IMR-90 (cell line): ENCODE data around the gene ASAP2. TPM values are rescaled to one million over a fixed set of nuclear protein-coding genes. Genes with fewer than 3 reads are reported as not detected.

Experiments
- ATAC-seq: fragments of 200-7000 bp; cut with Tn5 transposase; 2 replicates; pipeline ENCODE4 v1.9.1; 2020; ENCODE audit warnings: low read depth, mild to moderate bottlenecking, moderate library complexity
- BruUV-seq: library from RNA; stranded (reverse); fragments of 400-500 nt; replicated peaks from 2 replicates; lab custom pipeline; 2021; lab: Mats Ljungman, UMichigan
- CTCF ChIA-PET: fragments of 300-600 bp; formaldehyde crosslinking; extraction: SDS; loops from one replicate; lab custom pipeline; 2021; ENCODE audit warnings: antibody characterized with exemption; lab: Yijun Ruan, JAX
- POLR2A ChIA-PET: fragments of 300-600 bp; sonication (Branson Sonifier 250); formaldehyde crosslinking; loops from one replicate; lab custom pipeline; 2022; ENCODE audit warnings: antibody characterized with exemption; ENCODE audit not compliant: unreplicated experiment; lab: Charles Lee
- DNase-seq: peaks from one replicate; pipeline ENCODE4 v3.0.0; 2013
- H2AFZ ChIP-seq: replicated peaks from 2 replicates; pipeline ENCODE3; 2013; ENCODE audit warnings: low read length, mild to moderate bottlenecking; ENCODE audit not compliant: poor library complexity
- H2AK5ac ChIP-seq: 2 replicates; pipeline ENCODE4 v1.6.1; 2013; ENCODE audit warnings: low read depth, low read length, inconsistent platforms
- H2AK9ac ChIP-seq: replicated peaks from 2 replicates; pipeline ENCODE3; 2013; ENCODE audit warnings: mild to moderate bottlenecking, low read depth, low read length, moderate library complexity; ENCODE audit not compliant: poor library complexity
- H2BK120ac ChIP-seq: 2 replicates; pipeline ENCODE4 v1.6.1; 2013; ENCODE audit warnings: low read depth, low read length, inconsistent platforms
- H2BK15ac ChIP-seq: 3 replicates; pipeline ENCODE4 v1.6.1; 2013; ENCODE audit warnings: low read depth, low read length, inconsistent platforms
- H2BK20ac ChIP-seq: 2 replicates; pipeline ENCODE4 v1.6.1; 2013; ENCODE audit warnings: low read depth, mild to moderate bottlenecking, inconsistent platforms, low read length, moderate library complexity
- H2BK5ac ChIP-seq: 2 replicates; pipeline ENCODE4 v1.6.1; 2013; ENCODE audit warnings: mild to moderate bottlenecking, low read depth, low read length, inconsistent platforms; ENCODE audit not compliant: poor library complexity, severe bottlenecking
- H3K14ac ChIP-seq: replicated peaks from 2 replicates; pipeline ENCODE4 v1.6.1; 2013; ENCODE audit warnings: low read depth, low read length, inconsistent platforms
- H3K18ac ChIP-seq: 2 replicates; pipeline ENCODE4 v1.6.1; 2013; ENCODE audit warnings: low read depth, low read length, control low read depth
- H3K23ac ChIP-seq: 2 replicates; pipeline ENCODE4 v1.6.1; 2013; ENCODE audit warnings: low read depth, low read length, inconsistent platforms
- H3K27ac ChIP-seq: 2 replicates; pipeline ENCODE4 v1.5.1; 2013; ENCODE audit warnings: mild to moderate bottlenecking, control low read depth, low read length; ENCODE audit not compliant: insufficient read depth
- H3K27me3 ChIP-seq: 2 replicates; pipeline ENCODE4 v1.6.1; 2013; ENCODE audit warnings: low read length; ENCODE audit not compliant: control insufficient read depth, insufficient read depth
- H3K36me3 ChIP-seq: 2 replicates; pipeline ENCODE4 v1.6.1; 2013; ENCODE audit warnings: low read length, mixed read lengths; ENCODE audit not compliant: control insufficient read depth, insufficient read depth
- H3K4ac ChIP-seq: 2 replicates; pipeline ENCODE4 v1.6.1; 2013; ENCODE audit warnings: low read depth, low read length, inconsistent platforms
- H3K4me1 ChIP-seq: 2 replicates; pipeline ENCODE4 v1.6.1; 2013; ENCODE audit warnings: low read length, mixed read lengths; ENCODE audit not compliant: control insufficient read depth, insufficient read depth
- H3K4me2 ChIP-seq: 2 replicates; pipeline ENCODE4 v1.6.1; 2013; ENCODE audit warnings: low read depth, mild to moderate bottlenecking, control low read depth, low read length, moderate library complexity
- H3K4me3 ChIP-seq: 2 replicates; pipeline ENCODE4 v1.5.1; 2013; ENCODE audit warnings: low read depth, mild to moderate bottlenecking, control low read depth, low read length, moderate library complexity; ENCODE audit not compliant: insufficient read depth
- H3K56ac ChIP-seq: 2 replicates; pipeline ENCODE4 v1.6.1; 2013; ENCODE audit warnings: low read length, inconsistent platforms; ENCODE audit not compliant: insufficient read depth; ENCODE audit errors: extremely low read depth
- H3K79me1 ChIP-seq, 2 experiments: 2 replicates each; pipeline ENCODE4 v1.6.1; 2013; ENCODE audit warnings: low read length in 2 of 2, inconsistent platforms in 1 of 2, low read depth in 1 of 2
- H3K9ac ChIP-seq: 2 replicates; pipeline ENCODE4 v1.6.1; 2013; ENCODE audit warnings: low read depth, low read length, control low read depth
- H3K9me1 ChIP-seq: 2 replicates; pipeline ENCODE4 v1.6.1; 2013; ENCODE audit warnings: low read length, inconsistent platforms; ENCODE audit not compliant: insufficient read depth
- H3K9me3 ChIP-seq: 2 replicates; pipeline ENCODE4 v1.6.1; 2013; ENCODE audit warnings: low read length; ENCODE audit not compliant: control insufficient read depth, insufficient read depth
- H4K20me1 ChIP-seq: 2 replicates; pipeline ENCODE4 v1.6.1; 2013; ENCODE audit warnings: low read length, inconsistent platforms; ENCODE audit not compliant: insufficient read depth
- H4K5ac ChIP-seq: 2 replicates; pipeline ENCODE4 v1.6.1; 2013; ENCODE audit warnings: mild to moderate bottlenecking, low read depth, low read length, control low read depth
- H4K8ac ChIP-seq, 2 experiments: 2 replicates each; pipeline ENCODE4 v1.6.1; 2013; ENCODE audit warnings: low read depth in 2 of 2, low read length in 2 of 2, control low read depth in 1 of 2, inconsistent platforms in 1 of 2
- H4K91ac ChIP-seq: 2 replicates; pipeline ENCODE4 v1.6.1; 2013; ENCODE audit warnings: low read depth, low read length, inconsistent platforms; ENCODE audit not compliant: insufficient read depth
- BHLHE40 ChIP-seq: fragments of 150-350 bp; IDR thresholded peaks from 2 replicates; pipeline ENCODE4 v1.6.1; 2016; ENCODE audit warnings: mild to moderate bottlenecking, low read depth, low read length
- CEBPB ChIP-seq: IDR thresholded peaks from 2 replicates; pipeline ENCODE4 v1.6.1; 2012; ENCODE audit warnings: low read depth, low read length, improper control_type of control experiment
- CHD1 ChIP-seq: IDR thresholded peaks from 2 replicates; pipeline ENCODE4 v1.6.1; 2012; ENCODE audit warnings: low read depth, low read length, improper control_type of control experiment
- CTCF ChIP-seq: conservative IDR thresholded peaks from 2 replicates; pipeline ENCODE4 v1.5.1; 2012; ENCODE audit warnings: mild to moderate bottlenecking, low read depth, low read length, improper control_type of control experiment
- ELK1 ChIP-seq: fragments of 150-350 bp; IDR thresholded peaks from 2 replicates; pipeline ENCODE4 v1.6.1; 2016; ENCODE audit warnings: low read depth, mild to moderate bottlenecking, low read length, moderate library complexity, borderline replicate concordance
- FOS ChIP-seq: fragments of 150-350 bp; IDR thresholded peaks from 2 replicates; pipeline ENCODE4 v1.6.1; 2016; ENCODE audit warnings: low read depth, low read length
- MAFK ChIP-seq: IDR thresholded peaks from 2 replicates; pipeline ENCODE4 v1.6.1; 2012; ENCODE audit warnings: low read depth, low read length, improper control_type of control experiment
- MAZ ChIP-seq: IDR thresholded peaks from 2 replicates; pipeline ENCODE4 v1.6.1; 2012; ENCODE audit warnings: low read depth, mild to moderate bottlenecking, low read length, improper control_type of control experiment, moderate library complexity, borderline replicate concordance
- MXI1 ChIP-seq: IDR thresholded peaks from 2 replicates; pipeline ENCODE4 v1.6.1; 2012; ENCODE audit warnings: low read depth, mild to moderate bottlenecking, low read length, moderate library complexity, borderline replicate concordance
- NFE2L2 ChIP-seq: fragments of 150-350 bp; IDR thresholded peaks from 2 replicates; pipeline ENCODE4 v1.6.1; 2016; ENCODE audit warnings: low read depth, mild to moderate bottlenecking, low read length
- POLR2A ChIP-seq: IDR thresholded peaks from 2 replicates; pipeline ENCODE4 v1.6.1; 2012; ENCODE audit warnings: mild to moderate bottlenecking, low read depth, low read length
- RAD21 ChIP-seq: IDR thresholded peaks from 2 replicates; pipeline ENCODE4 v1.6.1; 2012; ENCODE audit warnings: low read length, improper control_type of control experiment
- RCOR1 ChIP-seq: IDR thresholded peaks from 2 replicates; pipeline ENCODE4 v1.6.1; 2012; ENCODE audit warnings: mild to moderate bottlenecking, low read length, improper control_type of control experiment; ENCODE audit not compliant: insufficient replicate concordance
- RFX5 ChIP-seq: IDR thresholded peaks from 2 replicates; pipeline ENCODE4 v1.8.0; 2012; ENCODE audit warnings: low read depth, mild to moderate bottlenecking, low read length, moderate library complexity
- SMC3 ChIP-seq: fragments of 150-350 bp; IDR thresholded peaks from 2 replicates; pipeline ENCODE4 v1.6.1; 2016; ENCODE audit warnings: low read depth, mild to moderate bottlenecking, antibody characterized with exemption, low read length, moderate library complexity
- USF2 ChIP-seq: fragments of 150-350 bp; IDR thresholded peaks from 2 replicates; pipeline ENCODE4 v1.6.1; 2017; ENCODE audit warnings: mild to moderate bottlenecking, antibody characterized with exemption, low read length, low read depth
- WGBS, 2 experiments: methylation state at CpG; one replicate each; pipeline versions ENCODE4 v1.1.5 to v1.1.7; 2013; ENCODE audit warnings: missing lambda C conversion rate in 2 of 2; ENCODE audit not compliant: insufficient read length in 1 of 2; ENCODE audit errors: extremely low coverage in 2 of 2; 5-methylcytosine and 5-hydroxymethylcytosine counted together
- dilution Hi-C: fragments of 300-500 bp; cut with HindIII; formaldehyde crosslinking; loops from one replicate; pipeline ENCODE4 v1.14.3; 2018; ENCODE audit warnings: low sequenced_read_pairs; ENCODE audit not compliant: unreplicated experiment
- in situ Hi-C: fragments of 300-500 bp; cut with MboI; formaldehyde crosslinking; loops from 3 replicates; pipeline ENCODE4 v1.14.3; 2019; ENCODE audit warnings: low sequenced_read_pairs, inconsistent platforms, mixed read lengths
- intact Hi-C: fragments of 100-400 bp; cut with micrococcal nuclease; formaldehyde crosslinking; loops from 2 replicates; pipeline ENCODE4 v1.10.0; 2022
- polyA plus RNA-seq, 3 experiments: library from polyadenylated mRNA; depleted of rRNA; stranded (reverse); fragments of >200 nt; gene quantifications; 2 replicates each; pipeline ENCODE4 v1.2.3, GENCODE V29; 2012; ENCODE audit warnings: low replicate concordance in 1 of 3
- total RNA-seq: library from RNA; depleted of rRNA; stranded (reverse); fragments of >200 nt; gene quantifications from 2 replicates; pipeline ENCODE4 v1.2.3, GENCODE V29; 2012

ASAP2 gene
- total and polyA plus RNA-seq, 2 of the 4 experiments (the other 2 are of a cell fraction), result 19.7 to 28.1 TPM

- DNase-seq (no peak), ATAC-seq (no peak)
- H3K36me3 ChIP-seq, result peaks cover 8% of the 10 kb centered on the region
- no peak overlapping the region for H2AK9ac ChIP-seq
- no peak overlapping the region for H3K27ac ChIP-seq
- no peak overlapping the region for H3K14ac ChIP-seq
- H3K79me1 ChIP-seq, result peaks cover 54 to 87% of the 10 kb centered on the region in 2 experiments
- no peak overlapping the region for H2BK15ac ChIP-seq
- dilution Hi-C loops (no loop called here), in situ Hi-C loops (no loop called here), intact Hi-C loops (no loop called here)
- no peak overlapping the region for H3K4me3 ChIP-seq
- TF ChIP-seq NFE2L2 (no peak), MXI1 (no peak), FOS (no peak), RFX5 (no peak), CTCF (no peak), CEBPB (no peak), MAZ (no peak), SMC3 (no peak), RAD21 (no peak), MAFK (no peak), RCOR1 (no peak), ELK1 (no peak), BHLHE40 (no peak), USF2 (no peak), CHD1 (no peak), POLR2A (no peak)
- no peak overlapping the region for H4K5ac ChIP-seq
- no peaks in the 10 kb centered on the region; the same call in 1 of the 2 replicates for H3K4me1 ChIP-seq
- no peak overlapping the region for H3K4ac ChIP-seq
- BruUV-seq, result no TSS peak
- no peaks in the 10 kb centered on the region for H3K9me3 ChIP-seq
- POLR2A ChIA-PET, result no interaction called here
- H2BK120ac ChIP-seq, result no peak overlapping the region
- no peak overlapping the region for H4K8ac ChIP-seq
- H2BK5ac ChIP-seq, result no peak overlapping the region
- H4K91ac ChIP-seq, result no peak overlapping the region
- H3K18ac ChIP-seq, result no peak overlapping the region
- no peak overlapping the region for H2AFZ ChIP-seq
- no peak overlapping the region for H3K4me2 ChIP-seq
- peaks cover 35% of the 10 kb centered on the region for H4K20me1 ChIP-seq
- no peak overlapping the region for H2AK5ac ChIP-seq
- CTCF ChIA-PET, result no interaction called here
- H3K27me3 ChIP-seq, result no peaks in the 10 kb centered on the region
- no peak overlapping the region for H3K9ac ChIP-seq
- no peak overlapping the region for H3K56ac ChIP-seq
- peaks cover 21% of the 10 kb centered on the region for H3K9me1 ChIP-seq
- H2BK20ac ChIP-seq, result no peak overlapping the region
- whole genome bisulfite sequencing, 2 experiments, result 90% methylated on average over 2 of the region's 3 CpGs; no CpG with 5 or more reads in 1 of the 2 experiments
- H3K23ac ChIP-seq, result no peak overlapping the region
Measured at GRCh38 chr2:9300214-9300613, 93.6 kb downstream of the ASAP2 start.
